Activated CD8-positive, alpha-beta T cell treated with anti-CD3 and anti-CD28 coated beads for 36 hours (primary cell): Measurements from ENCODE around the gene ATXN7L1. TPM values are rescaled to one million over a fixed set of nuclear protein-coding genes. Genes with fewer than 3 reads are reported as not detected.

Source experiments
- ATAC-seq: fragments of 200-7000 bp; cut with Tn5 transposase; one replicate; pipeline ENCODE4 v1.10.0; 2021; ENCODE audit warnings: mild to moderate bottlenecking, moderate library complexity
- CTCF ChIA-PET: fragments of 350-600 bp; sonication (Branson Sonifier 250); formaldehyde crosslinking; loops from one replicate; lab custom pipeline; 2021; ENCODE audit warnings: antibody characterized with exemption; lab: Charles Lee
- POLR2A ChIA-PET: fragments of 350-600 bp; sonication (Branson Sonifier 250); formaldehyde crosslinking; loops from one replicate; lab custom pipeline; 2021; ENCODE audit warnings: antibody characterized with exemption; lab: Charles Lee
- DNase-seq: peaks from one replicate; pipeline ENCODE4 v3.0.0-alpha.2; 2020
- H3K27ac Mint-ChIP-seq: one replicate; pipeline ENCODE4 v1.8.0; 2021; ENCODE audit warnings: mild to moderate bottlenecking, mixed read lengths
- H3K27me3 Mint-ChIP-seq: one replicate; pipeline ENCODE4 v1.8.0; 2021; ENCODE audit warnings: mixed read lengths
- H3K36me3 Mint-ChIP-seq: one replicate; pipeline ENCODE4 v1.8.0; 2021; ENCODE audit warnings: low read depth, mixed read lengths
- H3K4me1 Mint-ChIP-seq: one replicate; pipeline ENCODE4 v1.8.0; 2021; ENCODE audit warnings: low read depth, mixed read lengths
- H3K4me3 Mint-ChIP-seq: one replicate; pipeline ENCODE4 v1.8.0; 2021; ENCODE audit warnings: mild to moderate bottlenecking, moderate library complexity, mixed read lengths
- H3K9me3 Mint-ChIP-seq: one replicate; pipeline ENCODE4 v1.8.0; 2021; ENCODE audit warnings: mixed read lengths
- intact Hi-C: fragments of 100-400 bp; cut with micrococcal nuclease; formaldehyde crosslinking; loops from one replicate; pipeline ENCODE4 v1.10.0; 2022
- total RNA-seq, 2 experiments: library from RNA; stranded (reverse); gene quantifications; one replicate each; pipeline ENCODE4 v1.2.3, GENCODE V29; 2021
- TF ChIP-seq, protein P1 (sequence below): fragments of 200-600 bp; IDR thresholded peaks from one replicate; pipeline ENCODE4 v1.8.0; 2022; ENCODE audit warnings: antibody characterized with exemption, mild to moderate bottlenecking

The ATXN7L1 gene
- total RNA-seq, 2 experiments from 2014 or later = 4.8 to 5.3 TPM

DNA sequence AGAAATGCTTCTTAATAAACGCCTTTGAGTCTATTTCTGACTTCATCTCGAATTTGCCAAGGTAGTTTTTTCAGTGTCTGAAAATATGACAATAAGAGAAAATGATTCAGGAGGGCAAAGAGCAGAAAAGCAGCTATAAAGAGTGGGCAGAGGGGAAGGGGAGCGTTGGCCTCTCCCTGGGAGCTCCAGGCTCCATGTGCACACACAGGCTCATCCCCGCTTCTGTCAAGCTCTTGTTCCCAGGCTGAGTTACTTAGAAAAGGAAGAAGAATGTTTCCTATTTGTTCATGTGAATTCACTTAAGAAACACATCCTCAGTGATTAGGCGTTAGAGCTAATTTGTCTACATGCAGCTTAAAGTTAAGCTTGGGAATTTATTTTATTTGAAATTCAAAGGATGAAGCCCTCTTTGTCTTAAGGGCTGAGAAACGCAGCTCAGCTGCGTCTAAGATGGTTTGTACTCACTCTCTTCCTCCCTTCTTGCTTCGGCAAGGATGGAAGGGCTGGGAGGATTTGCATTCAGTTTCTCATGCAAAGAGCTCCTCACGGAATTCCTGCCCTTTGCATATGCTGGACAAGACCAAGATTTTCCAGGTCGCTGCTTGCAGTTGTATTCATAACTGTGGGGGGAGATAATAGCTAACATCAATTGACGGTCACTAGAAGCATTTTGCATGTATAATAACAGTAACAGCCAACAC lies 29.0 kb upstream of the ATXN7L1 start:
- no peak overlapping the region for H3K4me3 Mint-ChIP-seq
- ChIA-PET POLR2A (interaction anchor here (0.6 kb wide), 1 partner anchor 162 kb away, joined by 3 read pairs; no protein-coding TSS in a partner anchor), CTCF (interaction anchor here (1.1 kb wide), 1 partner anchor 8 kb away, joined by 3 read pairs; no protein-coding TSS in a partner anchor)
- H3K9me3 Mint-ChIP-seq = no peaks in the 10 kb centered on the region
- ATAC-seq (no peak), DNase-seq (no peak)
- peaks cover 3% of the 10 kb centered on the region for H3K36me3 Mint-ChIP-seq
- TF ChIP-seq, protein P1, sequence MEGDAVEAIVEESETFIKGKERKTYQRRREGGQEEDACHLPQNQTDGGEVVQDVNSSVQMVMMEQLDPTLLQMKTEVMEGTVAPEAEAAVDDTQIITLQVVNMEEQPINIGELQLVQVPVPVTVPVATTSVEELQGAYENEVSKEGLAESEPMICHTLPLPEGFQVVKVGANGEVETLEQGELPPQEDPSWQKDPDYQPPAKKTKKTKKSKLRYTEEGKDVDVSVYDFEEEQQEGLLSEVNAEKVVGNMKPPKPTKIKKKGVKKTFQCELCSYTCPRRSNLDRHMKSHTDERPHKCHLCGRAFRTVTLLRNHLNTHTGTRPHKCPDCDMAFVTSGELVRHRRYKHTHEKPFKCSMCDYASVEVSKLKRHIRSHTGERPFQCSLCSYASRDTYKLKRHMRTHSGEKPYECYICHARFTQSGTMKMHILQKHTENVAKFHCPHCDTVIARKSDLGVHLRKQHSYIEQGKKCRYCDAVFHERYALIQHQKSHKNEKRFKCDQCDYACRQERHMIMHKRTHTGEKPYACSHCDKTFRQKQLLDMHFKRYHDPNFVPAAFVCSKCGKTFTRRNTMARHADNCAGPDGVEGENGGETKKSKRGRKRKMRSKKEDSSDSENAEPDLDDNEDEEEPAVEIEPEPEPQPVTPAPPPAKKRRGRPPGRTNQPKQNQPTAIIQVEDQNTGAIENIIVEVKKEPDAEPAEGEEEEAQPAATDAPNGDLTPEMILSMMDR = no peak
- H3K27ac Mint-ChIP-seq = no peak overlapping the region
- intact Hi-C loops = no loop called here
- H3K27me3 Mint-ChIP-seq = no peaks in the 10 kb centered on the region
- H3K4me1 Mint-ChIP-seq = peaks cover 8% of the 10 kb centered on the region

DNA sequence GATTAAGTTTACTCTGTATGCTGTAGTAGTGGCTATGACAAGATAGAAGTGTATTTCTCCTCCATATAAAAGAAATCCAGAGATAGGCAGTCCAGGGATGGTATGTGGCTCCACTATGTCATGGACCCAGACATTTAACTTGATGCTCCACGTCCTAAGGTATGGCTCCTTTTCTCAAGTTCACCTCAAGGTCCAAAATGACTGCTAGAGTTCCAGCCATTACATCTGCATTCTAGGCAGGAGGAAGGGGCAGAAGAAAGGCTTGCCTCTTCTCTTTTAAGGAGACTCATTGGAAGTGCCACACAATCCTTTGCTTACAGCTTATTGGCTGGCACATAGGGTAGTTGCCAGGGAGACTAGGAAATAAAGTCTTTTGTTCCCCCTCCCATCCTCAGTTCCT lies 27.7 kb upstream of the ATXN7L1 start:
- DNase-seq (no peak), ATAC-seq (no peak)
- H3K27ac Mint-ChIP-seq = no peak overlapping the region
- no peaks in the 10 kb centered on the region for H3K9me3 Mint-ChIP-seq
- TF ChIP-seq, protein P1 = no peak
- no peak overlapping the region for H3K4me3 Mint-ChIP-seq
- no peaks in the 10 kb centered on the region for H3K36me3 Mint-ChIP-seq
- no peaks in the 10 kb centered on the region for H3K27me3 Mint-ChIP-seq
- no peaks in the 10 kb centered on the region for H3K4me1 Mint-ChIP-seq
- ChIA-PET CTCF (interaction anchor here (1.2 kb wide), 1 partner anchor 30 kb away, joined by 3 read pairs; no protein-coding TSS in a partner anchor), POLR2A (interaction anchor here (0.9 kb wide), 1 partner anchor 271 kb away, joined by 3 read pairs; no protein-coding TSS in a partner anchor)
- intact Hi-C loops = no loop called here

DNA sequence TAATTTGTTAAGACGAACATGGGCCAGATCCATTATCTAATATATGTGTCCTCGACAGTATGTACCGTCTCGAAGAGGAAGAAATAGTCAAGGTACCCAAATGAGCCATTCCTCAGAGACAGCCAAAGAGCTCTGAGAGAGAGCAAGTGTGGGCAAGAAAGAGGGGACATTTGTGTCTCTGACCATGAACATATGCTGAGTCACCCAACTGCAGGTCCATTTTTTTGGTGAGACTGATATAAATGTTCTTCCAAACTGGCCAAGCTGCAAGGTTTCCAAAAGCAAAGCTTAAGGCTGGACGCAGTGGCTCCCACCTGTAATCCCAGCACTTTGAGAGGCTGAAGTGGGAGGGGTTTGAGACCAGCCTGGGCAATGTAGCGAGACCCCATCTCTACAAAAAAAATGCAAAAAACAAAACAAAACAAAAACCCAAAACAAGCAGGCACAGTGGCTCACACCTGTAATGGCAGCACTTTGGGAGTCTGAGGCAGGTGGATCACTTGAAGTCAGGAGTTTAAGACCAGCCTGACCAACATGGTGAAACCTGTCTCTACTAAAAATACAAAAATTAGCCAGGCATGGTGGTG lies 26.0 kb upstream of the ATXN7L1 start:
- POLR2A ChIA-PET = no interaction called here
- no peak for ATAC-seq
- Mint-ChIP-seq H3K9me3 (no peaks in the 10 kb centered on the region), H3K36me3 (no peaks in the 10 kb centered on the region), H3K27ac (no peak overlapping the region), H3K4me3 (no peak overlapping the region), H3K4me1 (peaks cover 4% of the 10 kb centered on the region), H3K27me3 (no peaks in the 10 kb centered on the region)
- DNase-seq = no peak
- CTCF ChIA-PET = no interaction called here
- intact Hi-C loops = no loop called here
- TF ChIP-seq, protein P1 = no peak

DNA sequence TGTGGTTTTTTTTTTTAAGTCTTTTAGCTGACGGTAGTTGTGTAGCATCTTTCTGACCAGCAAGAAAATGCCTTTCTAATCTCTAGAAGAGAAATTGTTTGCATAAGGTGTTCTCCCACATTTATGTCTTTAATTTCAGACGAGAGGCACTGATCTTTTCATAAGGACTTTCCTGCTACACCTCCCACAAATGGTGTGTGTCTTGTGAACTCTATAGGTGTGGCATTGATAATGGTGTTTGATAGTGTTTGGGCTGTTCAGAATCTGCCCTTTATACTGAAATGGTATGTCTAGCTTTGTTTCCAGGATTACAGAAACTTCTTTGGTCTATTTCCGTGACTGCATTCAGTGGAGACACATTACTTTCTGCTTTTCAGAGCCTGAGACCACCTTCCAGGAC lies 21.6 kb upstream of the ATXN7L1 start:
- ATAC-seq = no peak
- CTCF ChIA-PET = interaction anchor here (1.3 to 2.0 kb wide), 4 partner anchors 8 to 144 kb away, joined by 3 to 5 read pairs (median 3); no protein-coding TSS in a partner anchor
- H3K27ac Mint-ChIP-seq = no peak overlapping the region
- peaks cover 8% of the 10 kb centered on the region for H3K4me1 Mint-ChIP-seq
- no peaks in the 10 kb centered on the region for H3K9me3 Mint-ChIP-seq
- intact Hi-C loops = no loop called here
- DNase-seq = no peak
- H3K36me3 Mint-ChIP-seq = no peaks in the 10 kb centered on the region
- POLR2A ChIA-PET = no interaction called here
- H3K27me3 Mint-ChIP-seq = no peaks in the 10 kb centered on the region
- no peak overlapping the region for H3K4me3 Mint-ChIP-seq
- TF ChIP-seq, protein P1 = no peak
